Stimulated activated CD8-positive, alpha-beta memory T cell treated with anti-CD3 and anti-CD28 coated beads, Interleukin-15, amount 100 ng/mL, for 4 hours (primary cell): ENCODE results near the gene PKP3.
"Not testable (repeated sequence)": the region's sequence is repeated elsewhere in the genome, so short reads cannot be mapped to it uniquely, and the experiment has no call there.

Experiments used
- DNase-seq, 2 donors: peaks; one replicate each; pipeline ENCODE4 v3.0.0-alpha.2; 2020; ENCODE audit warnings: low read depth in 2 of 2

The PKP3 gene

DNA sequence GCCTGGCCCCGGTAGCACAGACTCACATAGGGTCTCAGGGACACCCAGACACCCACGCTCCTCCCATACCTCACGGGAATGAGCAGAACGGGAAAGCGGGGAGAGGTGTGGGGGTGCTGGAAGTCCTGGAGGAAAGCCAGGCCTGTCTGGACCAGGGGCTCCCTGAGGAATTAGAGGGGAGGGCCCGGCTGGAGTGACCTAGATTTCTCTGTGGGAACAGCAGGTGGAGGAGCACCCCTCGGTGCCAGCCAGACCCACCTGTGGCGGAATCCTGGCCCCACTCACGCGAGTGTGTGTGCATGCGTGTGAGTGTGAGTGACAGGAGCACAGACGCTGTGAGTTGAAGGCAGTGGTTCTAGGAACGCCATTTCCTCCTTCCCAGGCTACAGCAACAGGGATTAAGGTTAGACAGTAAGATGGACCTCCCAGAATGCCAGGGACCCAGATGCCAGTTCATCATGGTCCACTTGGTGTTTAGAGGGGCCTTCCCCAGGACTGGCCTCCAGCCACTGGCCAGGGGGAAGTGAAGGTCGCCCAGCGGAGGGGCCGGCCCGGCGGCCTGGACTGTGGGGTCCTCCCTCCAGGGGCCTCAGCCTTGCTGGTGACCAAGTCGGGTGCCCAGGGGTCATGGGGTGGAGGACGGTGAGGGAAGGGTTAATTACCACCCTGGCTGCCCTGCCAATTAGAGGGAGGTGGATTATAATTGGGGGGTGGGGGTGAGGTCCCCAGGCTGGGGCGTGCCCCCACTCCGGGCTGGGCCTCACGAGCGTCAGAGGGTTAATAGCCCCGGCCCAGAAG is 1.0 kb downstream of the PKP3 start:
- no peak for DNase-seq

DNA sequence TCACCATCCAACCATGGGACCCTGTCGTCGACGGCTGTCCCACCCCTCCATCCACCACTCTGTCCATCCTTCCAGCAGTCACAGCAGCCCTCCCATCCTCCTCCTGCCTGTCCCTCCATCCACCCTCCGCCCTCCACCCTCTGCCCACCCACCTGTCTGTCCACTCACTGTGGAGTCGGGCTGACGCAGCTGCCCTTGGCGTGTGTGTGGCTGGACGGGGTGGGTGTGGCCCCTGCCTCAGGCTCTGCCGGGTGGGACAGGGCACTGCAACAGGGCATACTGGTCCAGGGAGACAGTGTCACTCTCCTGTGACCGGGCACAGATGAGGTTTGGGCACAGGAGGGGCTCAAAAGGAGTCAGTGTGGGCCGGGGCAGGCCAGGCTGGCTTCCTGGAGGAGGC is 1.9 kb downstream of the PKP3 start:
- no peak for DNase-seq

DNA sequence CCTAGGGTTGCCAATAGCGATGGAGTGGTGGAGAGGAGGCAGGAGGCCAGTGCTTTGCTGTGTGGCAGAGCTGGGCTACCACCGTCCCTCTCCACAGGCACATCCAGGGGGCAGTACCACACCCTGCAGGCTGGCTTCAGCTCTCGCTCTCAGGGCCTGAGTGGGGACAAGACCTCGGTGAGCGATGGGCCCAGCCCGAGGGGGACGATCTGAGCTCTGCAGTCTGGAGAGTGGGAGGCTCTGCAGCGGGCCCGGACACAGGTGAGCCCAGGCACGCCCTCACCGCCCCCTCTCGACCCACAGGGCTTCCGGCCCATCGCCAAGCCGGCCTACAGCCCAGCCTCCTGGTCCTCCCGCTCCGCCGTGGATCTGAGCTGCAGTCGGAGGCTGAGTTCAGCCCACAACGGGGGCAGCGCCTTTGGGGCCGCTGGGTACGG is 2.5 kb downstream of the PKP3 start:
- DNase-seq: no peak

DNA sequence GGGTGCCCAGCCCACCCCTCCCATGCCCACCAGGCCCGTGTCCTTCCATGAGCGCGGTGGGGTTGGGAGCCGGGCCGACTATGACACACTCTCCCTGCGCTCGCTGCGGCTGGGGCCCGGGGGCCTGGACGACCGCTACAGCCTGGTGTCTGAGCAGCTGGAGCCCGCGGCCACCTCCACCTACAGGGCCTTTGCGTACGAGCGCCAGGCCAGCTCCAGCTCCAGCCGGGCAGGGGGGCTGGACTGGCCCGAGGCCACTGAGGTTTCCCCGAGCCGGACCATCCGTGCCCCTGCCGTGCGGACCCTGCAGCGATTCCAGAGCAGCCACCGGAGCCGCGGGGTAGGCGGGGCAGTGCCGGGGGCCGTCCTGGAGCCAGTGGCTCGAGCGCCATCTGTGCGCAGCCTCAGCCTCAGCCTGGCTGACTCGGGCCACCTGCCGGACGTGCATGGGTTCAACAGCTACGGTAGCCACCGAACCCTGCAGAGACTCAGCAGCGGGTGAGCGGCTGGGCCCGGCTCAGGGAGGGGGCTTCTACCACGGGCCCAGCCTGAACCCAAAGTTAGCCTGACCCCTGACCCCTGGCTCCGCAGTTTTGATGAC is 3.0 kb downstream of the PKP3 start:
- no peak for DNase-seq

DNA sequence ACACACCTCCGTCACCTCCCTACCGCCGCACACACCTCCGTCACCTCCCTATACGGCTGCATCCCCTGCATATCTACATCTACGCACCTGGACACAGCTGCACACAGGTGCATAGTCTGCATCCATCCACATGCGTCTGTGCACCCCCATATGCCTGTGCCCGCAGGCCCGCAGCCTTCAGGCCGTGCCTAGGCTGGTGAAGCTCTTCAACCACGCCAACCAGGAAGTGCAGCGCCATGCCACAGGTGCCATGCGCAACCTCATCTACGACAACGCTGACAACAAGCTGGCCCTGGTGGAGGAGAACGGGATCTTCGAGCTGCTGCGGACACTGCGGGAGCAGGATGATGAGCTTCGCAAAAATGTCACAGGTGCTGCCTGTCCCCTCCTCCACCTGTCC is 4.8 kb downstream of the PKP3 start:
- no peak for DNase-seq

DNA sequence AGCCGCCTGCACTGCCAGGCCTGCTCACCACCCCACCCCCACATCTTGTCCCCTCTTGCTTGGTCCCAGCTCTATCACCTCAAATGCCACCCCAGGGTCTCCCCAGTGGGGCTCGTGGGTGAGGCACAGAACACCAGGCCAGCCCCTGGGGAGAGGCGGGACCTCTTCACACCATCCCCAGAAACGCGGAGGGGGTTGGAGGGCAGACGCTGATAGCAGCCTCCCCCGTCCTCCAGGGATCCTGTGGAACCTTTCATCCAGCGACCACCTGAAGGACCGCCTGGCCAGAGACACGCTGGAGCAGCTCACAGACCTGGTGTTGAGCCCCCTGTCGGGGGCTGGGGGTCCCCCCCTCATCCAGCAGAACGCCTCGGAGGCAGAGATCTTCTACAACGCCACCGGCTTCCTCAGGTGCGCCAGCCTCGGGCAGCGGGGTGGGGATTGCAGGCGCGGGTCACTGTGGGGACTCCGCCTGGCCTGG is 5.8 kb downstream of the PKP3 start:
- no peak for DNase-seq

DNA sequence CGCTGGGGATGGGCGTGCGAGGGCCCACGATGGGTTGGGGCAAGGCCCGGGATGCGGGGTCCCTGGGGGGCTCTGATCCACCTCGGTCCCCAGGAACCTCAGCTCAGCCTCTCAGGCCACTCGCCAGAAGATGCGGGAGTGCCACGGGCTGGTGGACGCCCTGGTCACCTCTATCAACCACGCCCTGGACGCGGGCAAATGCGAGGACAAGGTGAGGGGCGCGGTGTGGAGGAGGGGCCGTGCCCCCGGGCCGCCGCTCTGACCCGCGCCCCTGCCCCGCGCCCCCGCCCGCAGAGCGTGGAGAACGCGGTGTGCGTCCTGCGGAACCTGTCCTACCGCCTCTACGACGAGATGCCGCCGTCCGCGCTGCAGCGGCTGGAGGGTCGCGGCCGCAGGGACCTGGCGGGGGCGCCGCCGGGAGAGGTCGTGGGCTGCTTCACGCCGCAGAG is 6.3 kb downstream of the PKP3 start:
- DNase-seq: no peak

DNA sequence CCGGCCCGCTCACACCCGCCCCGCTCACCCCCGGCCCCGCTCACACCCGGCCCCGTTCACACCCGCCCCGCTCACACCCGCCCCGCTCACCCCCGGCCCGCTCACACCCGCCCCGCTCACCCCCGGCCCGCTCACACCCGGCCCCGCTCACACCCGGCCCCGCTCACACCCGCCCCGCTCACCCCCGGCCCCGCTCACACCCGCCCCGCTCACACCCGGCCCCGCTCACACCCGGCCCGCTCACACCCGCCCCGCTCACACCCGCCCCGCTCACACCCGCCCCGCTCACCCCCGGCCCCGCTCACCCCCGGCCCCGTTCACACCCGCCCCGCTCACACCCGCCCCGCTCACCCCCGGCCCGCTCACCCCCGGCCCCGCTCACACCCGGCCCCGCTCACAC is 7.2 kb downstream of the PKP3 start:
- DNase-seq: not testable (repeated sequence)

DNA sequence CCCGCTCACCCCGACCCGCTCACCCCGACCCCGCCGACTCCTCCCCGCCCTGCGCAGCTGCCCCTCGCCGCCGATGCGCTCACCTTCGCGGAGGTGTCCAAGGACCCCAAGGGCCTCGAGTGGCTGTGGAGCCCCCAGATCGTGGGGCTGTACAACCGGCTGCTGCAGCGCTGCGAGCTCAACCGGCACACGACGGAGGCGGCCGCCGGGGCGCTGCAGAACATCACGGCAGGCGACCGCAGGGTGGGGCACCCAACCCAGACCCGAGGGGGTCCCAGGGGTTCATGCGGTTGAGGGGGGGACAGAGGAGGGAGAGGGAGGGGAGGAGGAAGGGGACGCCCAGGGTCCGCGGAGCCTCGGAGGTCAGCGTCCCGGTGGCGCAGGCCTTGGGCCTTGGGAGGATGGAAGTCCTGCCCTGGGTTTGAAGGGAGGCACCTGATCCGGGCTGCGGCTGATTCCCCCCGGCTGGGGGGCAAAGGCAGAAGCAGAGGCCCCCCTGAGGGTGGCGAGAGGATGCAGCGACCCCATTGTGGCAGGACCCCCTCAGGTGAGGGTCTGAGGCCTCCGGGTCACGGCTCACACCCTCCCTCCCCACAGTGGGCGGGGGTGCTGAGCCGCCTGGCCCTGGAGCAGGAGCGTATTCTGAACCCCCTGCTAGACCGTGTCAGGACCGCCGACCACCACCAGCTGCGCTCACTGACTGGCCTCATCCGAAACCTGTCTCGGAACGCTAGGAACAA is 9.2 kb downstream of the PKP3 start:
- DNase-seq: no peak

DNA sequence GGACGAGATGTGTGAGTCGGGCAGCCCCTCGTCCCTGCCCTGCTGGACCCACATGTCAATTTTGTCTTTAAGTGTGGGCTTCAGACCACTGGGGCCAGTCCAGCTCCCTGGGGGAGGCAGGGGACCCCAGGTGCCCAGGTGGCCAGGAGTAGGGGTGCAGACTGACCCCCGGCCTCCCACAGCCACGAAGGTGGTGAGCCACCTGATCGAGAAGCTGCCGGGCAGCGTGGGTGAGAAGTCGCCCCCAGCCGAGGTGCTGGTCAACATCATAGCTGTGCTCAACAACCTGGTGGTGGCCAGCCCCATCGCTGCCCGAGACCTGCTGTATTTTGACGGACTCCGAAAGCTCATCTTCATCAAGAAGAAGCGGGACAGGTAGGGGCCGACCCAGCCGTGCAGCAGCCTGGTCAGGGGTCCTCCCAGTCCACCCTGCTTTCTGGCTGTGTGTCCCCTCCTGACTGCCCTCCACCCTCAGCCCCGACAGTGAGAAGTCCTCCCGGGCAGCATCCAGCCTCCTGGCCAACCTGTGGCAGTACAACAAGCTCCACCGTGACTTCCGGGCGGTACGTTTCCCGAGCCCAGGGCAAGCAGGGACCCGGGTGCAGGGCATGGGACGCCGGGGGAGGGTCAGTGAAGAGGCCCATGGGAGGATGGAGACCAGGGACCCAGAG is 9.9 kb downstream of the PKP3 start:
- no peak for DNase-seq

DNA sequence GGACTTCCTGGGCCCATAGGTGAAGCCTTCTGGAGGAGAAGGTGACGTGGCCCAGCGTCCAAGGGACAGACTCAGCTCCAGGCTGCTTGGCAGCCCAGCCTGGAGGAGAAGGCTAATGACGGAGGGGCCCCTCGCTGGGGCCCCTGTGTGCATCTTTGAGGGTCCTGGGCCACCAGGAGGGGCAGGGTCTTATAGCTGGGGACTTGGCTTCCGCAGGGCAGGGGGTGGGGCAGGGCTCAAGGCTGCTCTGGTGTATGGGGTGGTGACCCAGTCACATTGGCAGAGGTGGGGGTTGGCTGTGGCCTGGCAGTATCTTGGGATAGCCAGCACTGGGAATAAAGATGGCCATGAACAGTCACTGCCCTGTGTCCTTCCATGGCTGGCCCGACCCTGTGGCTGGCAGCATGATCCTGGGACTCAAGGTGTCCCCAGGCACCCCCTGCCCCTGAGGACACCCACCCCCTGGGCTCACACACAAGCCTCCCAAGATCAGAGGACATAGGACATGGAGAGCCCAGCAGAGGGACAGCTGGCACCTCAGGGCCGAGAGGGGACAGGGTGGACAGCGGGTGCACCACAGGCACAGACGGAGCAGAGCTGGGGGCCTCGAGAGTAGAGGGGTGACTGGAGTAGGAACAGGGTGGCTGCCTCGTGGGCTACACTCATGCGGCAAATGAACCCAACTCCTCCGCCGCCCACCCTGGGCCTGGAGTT is 10.7 kb downstream of the PKP3 start:
- DNase-seq: no peak

DNA sequence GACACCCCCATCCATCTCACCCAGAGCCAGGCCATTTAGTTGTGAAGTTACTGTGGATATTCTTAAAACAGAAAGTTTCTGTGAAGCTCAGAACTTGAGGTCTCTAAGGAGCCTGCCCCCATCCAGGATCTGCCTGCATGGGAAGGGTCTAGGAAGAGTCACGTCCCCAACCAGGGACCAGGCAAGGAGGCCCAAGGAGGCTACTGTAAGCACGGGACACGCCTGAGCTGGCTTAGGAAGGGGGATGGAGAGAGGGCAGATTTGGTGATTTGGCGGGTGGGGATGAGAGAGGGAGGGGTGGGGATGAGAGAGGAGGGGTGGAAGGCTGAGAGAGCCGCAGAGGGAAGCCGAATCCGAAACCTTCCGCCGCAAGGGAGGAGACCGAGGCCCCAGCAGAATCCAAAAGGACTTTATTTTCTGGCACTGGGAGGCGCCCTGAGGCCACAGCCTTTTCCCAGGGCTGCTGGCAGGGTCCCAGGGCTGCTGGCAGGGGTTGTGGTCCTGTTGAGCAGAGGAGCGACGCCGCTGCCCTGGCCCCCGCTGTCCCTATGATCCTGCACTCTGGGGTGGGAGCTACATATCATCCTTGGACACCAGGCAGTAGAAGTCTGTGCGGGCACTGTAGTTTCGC is 11.4 kb downstream of the PKP3 start:
- no peak for DNase-seq

DNA sequence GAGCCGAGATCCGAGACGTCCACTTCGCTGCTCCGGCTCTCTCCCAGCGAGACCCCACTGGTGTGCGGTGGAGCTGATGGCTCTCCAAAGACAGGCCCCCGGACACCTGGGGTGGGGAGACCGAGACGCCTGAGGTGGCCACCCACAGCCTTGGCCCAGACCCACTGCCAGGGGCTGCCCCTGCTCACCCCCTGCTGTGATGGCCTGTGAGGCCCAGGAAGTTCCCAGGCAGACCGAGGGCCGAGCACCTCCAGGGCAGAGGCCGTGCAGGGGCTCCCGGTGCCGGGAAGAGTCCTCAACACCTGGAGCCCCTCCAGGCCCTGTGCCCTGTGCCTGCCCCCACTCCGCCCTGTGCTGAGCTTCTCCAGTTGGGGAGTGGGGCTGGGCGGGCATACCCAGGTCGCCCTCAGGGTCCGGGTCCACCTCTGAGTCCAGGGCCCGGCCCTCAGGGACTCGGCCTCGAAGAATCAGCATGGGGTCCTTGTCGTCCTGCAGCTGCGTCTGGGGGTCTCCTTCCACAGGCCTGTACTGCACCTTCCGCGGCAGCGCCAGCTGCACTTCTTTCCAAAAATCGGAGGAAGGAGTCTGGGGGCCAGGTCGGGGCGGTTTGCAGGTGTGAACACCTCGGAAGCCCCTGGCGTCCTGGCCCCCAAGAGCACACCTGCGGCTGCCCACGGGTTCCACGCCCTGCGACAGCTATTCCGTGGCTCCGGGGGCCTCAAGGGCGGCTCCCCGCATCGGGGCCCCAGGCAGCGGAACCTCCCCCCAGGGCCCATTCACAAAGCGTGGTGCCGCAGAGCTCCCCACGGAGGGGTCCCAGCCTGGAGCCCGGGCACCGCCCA is 12.2 kb downstream of the PKP3 start:
- DNase-seq: no peak

DNA sequence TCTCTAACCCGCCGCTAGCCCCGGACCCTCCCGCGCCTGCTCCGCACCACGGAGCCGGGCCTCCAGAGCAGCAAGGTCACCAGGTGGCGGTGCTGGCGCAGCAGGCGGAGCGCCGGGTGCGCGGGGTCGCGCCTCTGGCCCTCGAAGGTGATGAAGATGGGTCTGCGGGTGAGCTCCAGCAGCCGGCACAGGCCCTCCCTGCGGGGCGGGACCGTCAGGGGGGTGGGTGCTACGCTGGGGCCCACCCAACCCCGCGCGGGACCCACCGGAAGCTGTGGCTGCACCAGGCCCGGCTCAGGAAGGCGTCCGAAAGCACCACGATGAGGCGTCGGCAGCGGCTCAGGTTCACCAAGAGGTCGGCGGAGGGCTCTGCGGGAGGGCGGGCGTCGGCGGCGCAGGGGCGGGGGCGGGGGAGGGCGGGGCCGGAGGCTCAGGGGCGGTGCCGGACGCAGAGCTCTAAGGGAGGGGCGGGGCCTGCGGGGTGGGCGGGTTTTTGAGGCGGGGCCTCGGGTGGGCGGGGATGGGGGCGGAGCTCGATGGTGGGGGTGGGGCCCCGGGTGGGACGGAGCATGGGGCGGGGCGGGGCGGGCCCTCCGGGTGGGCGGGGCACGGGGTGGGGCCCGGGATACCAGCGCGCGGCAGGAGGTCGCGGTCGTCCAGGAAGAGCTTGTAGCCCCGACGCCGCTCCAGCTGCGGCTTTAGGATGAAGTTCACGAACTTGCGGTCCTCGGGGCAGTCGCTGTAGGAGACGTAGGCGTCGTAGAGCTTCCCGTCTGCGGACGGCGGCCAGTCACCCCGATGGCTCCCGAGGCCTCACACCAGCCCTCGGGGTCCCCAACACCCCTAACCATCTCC is 13.0 kb downstream of the PKP3 start:
- peak; percentile 85 to 86 for DNase-seq

DNA sequence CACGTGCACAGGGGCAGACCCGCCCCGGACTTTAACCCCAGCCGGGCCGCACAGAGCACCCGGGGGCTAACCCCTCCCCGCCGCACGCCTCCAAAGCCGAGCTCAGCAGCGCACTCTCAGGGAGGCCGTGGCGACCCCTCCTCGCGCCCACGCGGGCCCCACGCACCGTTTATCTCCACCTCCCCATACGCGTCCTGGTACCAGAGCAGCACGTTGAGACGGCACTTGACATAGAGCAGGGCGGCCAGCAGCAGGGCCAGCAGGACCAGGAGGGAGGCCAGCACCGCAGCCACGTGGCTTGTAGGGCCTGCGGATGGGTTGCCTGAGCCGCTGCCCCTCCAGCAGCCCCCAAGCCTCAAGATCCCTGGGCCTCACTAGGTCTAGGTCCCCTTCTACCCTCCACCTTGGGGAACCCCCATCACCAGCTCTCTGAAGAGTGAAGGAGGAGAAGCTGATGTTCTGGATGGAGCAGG is 13.7 kb downstream of the PKP3 start:
- no peak for DNase-seq

DNA sequence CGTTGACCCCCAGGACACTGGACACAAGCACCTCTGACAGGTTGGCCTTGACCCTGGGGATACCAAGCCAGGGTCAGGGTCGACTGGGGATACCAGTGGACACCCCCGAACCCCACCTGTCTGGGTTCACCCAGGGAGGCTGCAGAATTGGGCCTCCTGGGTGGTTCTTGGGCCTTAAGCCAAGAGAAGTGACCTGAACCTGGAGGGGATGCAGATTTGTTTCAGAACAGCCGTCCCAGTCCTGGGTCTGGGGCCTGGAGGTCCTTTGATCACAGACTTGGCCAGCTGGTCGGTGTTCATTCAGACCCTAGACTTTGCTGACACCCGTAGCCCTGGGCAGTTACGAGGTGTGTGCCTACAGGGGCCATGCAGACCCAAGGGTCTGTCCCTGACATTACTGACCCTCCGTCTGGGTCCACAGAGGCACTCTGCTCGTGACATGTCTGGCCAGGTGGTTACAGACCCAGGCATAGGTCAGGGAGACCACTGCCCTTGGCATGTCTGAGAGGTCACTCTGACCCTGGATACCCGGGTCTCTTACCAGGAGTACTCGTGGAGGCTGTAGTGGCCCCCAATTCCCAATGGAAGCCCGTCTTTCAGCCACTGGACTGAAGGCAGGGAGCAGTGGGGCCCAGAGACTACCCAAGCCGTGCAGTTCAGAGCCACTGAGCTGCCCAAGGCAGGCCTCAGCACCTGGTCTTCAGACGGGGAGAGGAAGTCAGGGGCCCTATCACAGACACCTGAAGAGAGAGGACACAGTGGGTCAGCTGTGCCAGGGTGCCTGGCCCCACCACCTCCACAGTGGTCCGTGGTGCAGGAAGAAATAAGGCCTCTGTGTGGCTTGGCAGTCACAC is 14.4 kb downstream of the PKP3 start:
- no peak for DNase-seq

DNA sequence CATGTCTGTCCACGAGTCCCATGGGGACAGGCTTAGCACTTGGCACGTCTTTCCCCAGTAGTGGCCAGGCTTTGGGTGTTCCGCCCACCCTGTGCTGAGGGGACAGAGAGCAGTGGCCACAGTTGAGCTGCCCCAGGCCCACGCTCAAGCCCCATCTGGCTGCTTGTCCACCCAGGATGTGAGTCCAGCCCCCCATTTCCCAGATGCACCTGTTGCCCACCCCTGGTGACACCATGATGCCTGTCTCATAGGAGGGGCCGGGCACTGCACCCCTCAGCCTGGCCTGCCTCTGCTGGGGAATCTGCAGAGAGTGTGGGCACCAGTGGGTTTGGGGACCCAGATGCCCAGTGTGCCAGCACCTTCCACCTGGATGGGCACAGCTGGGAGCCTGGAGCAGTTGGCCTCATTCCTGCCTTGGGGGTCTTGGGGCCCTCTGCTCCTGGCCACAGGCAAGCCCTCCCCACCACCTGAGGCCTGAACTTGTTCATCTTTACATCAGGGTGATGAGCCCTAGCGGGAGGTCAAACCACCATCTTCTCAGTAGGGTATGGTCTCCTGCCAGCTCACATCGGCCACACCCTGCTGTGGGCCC is 15.1 kb downstream of the PKP3 start:
- no peak for DNase-seq
